SK-N-SH (cell line): ENCODE measurements around the gene ACACA. TPM values are rescaled to one million over a fixed set of nuclear protein-coding genes. Genes with fewer than 3 reads are reported as not detected.
A peak's percentile ranks its signal among the peaks of the same experiment; 100 is the strongest.

Source experiments
- CTCF ChIA-PET: fragments of 300-600, 350-600 bp; formaldehyde crosslinking; extraction: SDS; loops from one replicate; lab custom pipeline; 2021; lab: Yijun Ruan, JAX
- POLR2A ChIA-PET: fragments of 350-600 bp; sonication (Branson Sonifier 250); formaldehyde crosslinking; extraction: SDS; loops from one replicate; lab custom pipeline; 2020; ENCODE audit warnings: antibody characterized with exemption, inconsistent platforms; lab: Yijun Ruan, JAX
- DNase-seq: peaks from one replicate; pipeline ENCODE4 v3.0.0; 2012
- H2AFZ ChIP-seq: fragments of 200-600 bp; sonication (generic); 2 replicates; pipeline ENCODE4 v1.8.1; 2016; ENCODE audit warnings: antibody characterized with exemption, mild to moderate bottlenecking, low read depth
- H3F3A ChIP-seq: fragments of 200-600 bp; sonication (generic); replicated peaks from 2 replicates; pipeline ENCODE3; 2016; ENCODE audit warnings: antibody characterized with exemption, mild to moderate bottlenecking; ENCODE audit not compliant: insufficient read depth
- H3K27ac ChIP-seq, 2 experiments: fragments of 200-500 bp in 1 of 2; fragments of 200-600 bp in 1 of 2; sonication (Bioruptor generic) in 1 of 2; sonication (generic), shearing (Covaris generic) in 1 of 2; 2 replicates each; pipeline versions ENCODE4 v1.5.1 to v1.6.1; 2014 to 2016; ENCODE audit warnings: low read depth in 2 of 2, inconsistent platforms in 1 of 2, low read length in 1 of 2, mild to moderate bottlenecking in 1 of 2, mixed read lengths in 1 of 2
- H3K27me3 ChIP-seq: fragments of 200-600 bp; sonication (generic), shearing (Covaris generic); 2 replicates; pipeline ENCODE4 v1.6.1; 2016; ENCODE audit warnings: mixed run types; ENCODE audit not compliant: insufficient read depth
- H3K36me3 ChIP-seq, 2 experiments: fragments of 200-500 bp in 1 of 2; fragments of 200-600 bp in 1 of 2; sonication (Bioruptor generic) in 1 of 2; sonication (generic) in 1 of 2; replicated peaks in 1 of 2; 2 replicates each; pipeline versions ENCODE3 to v1.5.1; 2014 to 2016; ENCODE audit warnings: low read length in 1 of 2, mild to moderate bottlenecking in 1 of 2; ENCODE audit not compliant: insufficient read depth in 2 of 2, control insufficient read depth in 1 of 2
- H3K4me1 ChIP-seq, 2 experiments: fragments of 200-500 bp in 1 of 2; fragments of 200-600 bp in 1 of 2; sonication (Bioruptor generic) in 1 of 2; sonication (generic), shearing (Covaris generic) in 1 of 2; 2 replicates each; pipeline versions ENCODE4 v1.5.1 to v1.6.1; 2014 to 2016; ENCODE audit warnings: low read depth in 1 of 2, low read length in 1 of 2, mixed run types in 1 of 2; ENCODE audit not compliant: insufficient read depth in 2 of 2, control insufficient read depth in 1 of 2
- H3K4me2 ChIP-seq: fragments of 200-600 bp; sonication (generic), shearing (Covaris generic); 2 replicates; pipeline ENCODE4 v1.6.1; 2017; ENCODE audit warnings: mixed run types
- H3K4me3 ChIP-seq, 2 experiments: fragments of 200-500 bp in 1 of 2; fragments of 200-600 bp in 1 of 2; sonication (Bioruptor generic) in 1 of 2; sonication (generic), shearing (Covaris generic) in 1 of 2; 2 replicates each; pipeline versions ENCODE4 v1.5.1 to v1.8.1; 2014 to 2016; ENCODE audit warnings: low read depth in 2 of 2, inconsistent platforms in 1 of 2, low read length in 1 of 2, mild to moderate bottlenecking in 1 of 2, mixed read lengths in 1 of 2, moderate library complexity in 1 of 2
- H3K79me2 ChIP-seq: fragments of 200-600 bp; sonication (generic); 2 replicates; pipeline ENCODE4 v1.8.1; 2017; ENCODE audit warnings: mild to moderate bottlenecking; ENCODE audit not compliant: insufficient read depth
- H3K9ac ChIP-seq: fragments of 200-600 bp; sonication (generic); 2 replicates; pipeline ENCODE4 v1.6.1; 2017; ENCODE audit warnings: mixed run types
- H3K9me2 ChIP-seq: fragments of 200-600 bp; sonication (generic); 2 replicates; pipeline ENCODE4 v1.6.1; 2017; ENCODE audit warnings: mixed run types
- H3K9me3 ChIP-seq: fragments of 200-600 bp; sonication (generic); 2 replicates; pipeline ENCODE4 v1.6.1; 2017; ENCODE audit warnings: mixed run types, mild to moderate bottlenecking, moderate library complexity
- H4K20me1 ChIP-seq: fragments of 200-600 bp; sonication (generic); 2 replicates; pipeline ENCODE4 v1.6.1; 2017; ENCODE audit warnings: mild to moderate bottlenecking, mixed run types; ENCODE audit not compliant: insufficient read depth
- ELF1 ChIP-seq: IDR thresholded peaks from 2 replicates; pipeline ENCODE4 v1.4.0; 2012
- EP300 ChIP-seq, 2 experiments: IDR thresholded peaks; 2 replicates each; pipeline versions ENCODE4 v1.4.0 to v1.6.1; 2012; ENCODE audit warnings: borderline replicate concordance in 1 of 2, low read depth in 1 of 2, low read length in 1 of 2
- FOXJ3 ChIP-seq: sonication (generic); formaldehyde crosslinking; IDR thresholded peaks from 2 replicates; pipeline ENCODE4 v1.5.1; 2020; ENCODE audit warnings: mild to moderate bottlenecking, missing genetic modification reagents
- FOXM1 ChIP-seq: IDR thresholded peaks from 2 replicates; pipeline ENCODE4 v1.4.0; 2012; ENCODE audit warnings: low read depth, mild to moderate bottlenecking
- GATA2 ChIP-seq: sonication (generic); formaldehyde crosslinking; IDR thresholded peaks from 2 replicates; pipeline ENCODE4 v1.5.0; 2020; ENCODE audit warnings: mild to moderate bottlenecking, missing genetic modification reagents
- MEF2A ChIP-seq: IDR thresholded peaks from 2 replicates; pipeline ENCODE4 v1.4.0; 2012; ENCODE audit warnings: low read depth, borderline replicate concordance
- RAD21 ChIP-seq: IDR thresholded peaks from 2 replicates; pipeline ENCODE4 v1.6.1; 2012; ENCODE audit warnings: mild to moderate bottlenecking, low read length
- RCOR1 ChIP-seq: fragments of 150-350 bp; IDR thresholded peaks from 2 replicates; pipeline ENCODE4 v1.6.1; 2017; ENCODE audit warnings: antibody characterized with exemption, low read length
- TAF1 ChIP-seq: IDR thresholded peaks from 2 replicates; pipeline ENCODE4 v1.6.1; 2012; ENCODE audit warnings: low read depth, mild to moderate bottlenecking, low read length, moderate library complexity, borderline replicate concordance
- ZBTB33 ChIP-seq: IDR thresholded peaks from 2 replicates; pipeline ENCODE4 v1.4.0; 2012; ENCODE audit warnings: low read depth, borderline replicate concordance
- WGBS: methylation state at CpG from one replicate; pipeline ENCODE4 v1.1.6; 2017; ENCODE audit warnings: low lambda C conversion rate; 5-methylcytosine and 5-hydroxymethylcytosine counted together
- polyA plus RNA-seq, 3 experiments: library from polyadenylated mRNA; depleted of rRNA; stranded (reverse); fragments of >200 nt; gene quantifications; 2 replicates each; pipeline ENCODE4 v1.2.3, GENCODE V29; 2012

The ACACA gene
- polyA plus RNA-seq, 1 of the 3 experiments (the other 2 are of a cell fraction) = 27.2 TPM

- Histone ChIP-seq H2AFZ (no peak overlapping the region), H3K9me2 (no peaks in the 10 kb centered on the region), H3K4me1 (peaks cover 0 to 29% of the 10 kb centered on the region in 2 experiments; a peak in 2 of 4 replicates), H3K27ac (peak overlapping the region in 1 of 2 experiments; percentile 92; a peak in 2 of 4 replicates), H4K20me1 (no peaks in the 10 kb centered on the region), H3K27me3 (no peaks in the 10 kb centered on the region), H3K9me3 (no peaks in the 10 kb centered on the region), H3K4me3 (no peak overlapping the region), H3K4me2 (no peak overlapping the region), H3K9ac (no peak overlapping the region), H3K36me3 (peaks cover 12 to 16% of the 10 kb centered on the region in 2 experiments), H3F3A (no peaks in the 10 kb centered on the region), H3K79me2 (no peaks in the 10 kb centered on the region)
- CTCF ChIA-PET = interaction anchor here (0.9 to 3.0 kb wide), 14 partner anchors 9 to 510 kb away, joined by 3 to 13 read pairs (median 3); no protein-coding TSS in a partner anchor
- TF ChIP-seq MEF2A = no peak
- TF ChIP-seq ELF1 = no peak
- TF ChIP-seq RCOR1 = no peak
- no peak for TF ChIP-seq TAF1
- POLR2A ChIA-PET = interaction anchor here (1.3 to 1.5 kb wide), 2 partner anchors 36 to 72 kb away, joined by 3 to 4 read pairs; no protein-coding TSS in a partner anchor
- 88% methylated on average over 1 of the region's 1 CpG for WGBS
- no peak for DNase-seq
These were observed 268.0 kb downstream of the ACACA start for GRCh38 chr17:37138571-37139120.

GRCh38 chr17:37137906-37138514 lies 268.6 kb downstream of the ACACA start:
- Histone ChIP-seq H3K4me1 (peaks cover 0 to 36% of the 10 kb centered on the region in 2 experiments; a peak in 2 of 4 replicates), H2AFZ (no peak overlapping the region), H3K36me3 (peaks cover 12 to 13% of the 10 kb centered on the region in 2 experiments), H3K4me3 (no peak overlapping the region), H3K4me2 (no peak overlapping the region), H3K9me2 (no peaks in the 10 kb centered on the region), H3K27ac (peak overlapping the region in 1 of 2 experiments; percentile 92; a peak in 2 of 4 replicates), H3K79me2 (no peaks in the 10 kb centered on the region), H4K20me1 (no peaks in the 10 kb centered on the region), H3K27me3 (no peaks in the 10 kb centered on the region), H3K9ac (no peak overlapping the region), H3K9me3 (no peaks in the 10 kb centered on the region), H3F3A (no peaks in the 10 kb centered on the region)
- 74% methylated on average over 6 of the region's 6 CpGs for WGBS
- DNase-seq = peak; percentile 50
- ChIA-PET CTCF (interaction anchor here (0.9 to 3.0 kb wide), 14 partner anchors 9 to 535 kb away, joined by 3 to 13 read pairs (median 3); no protein-coding TSS in a partner anchor), POLR2A (interaction anchor here (0.6 to 1.5 kb wide), 3 partner anchors 35 to 426 kb away, joined by 3 to 4 read pairs (median 3); no protein-coding TSS in a partner anchor)
- peak; percentile 94 for TF ChIP-seq GATA2 (CRISPR knock-in tag)
- peak; percentile 84 for TF ChIP-seq FOXJ3
- TF ChIP-seq ZBTB33 = no peak
- TF ChIP-seq FOXM1 = no peak
- peak; percentile 75; the same call in 1 of the 2 replicates for TF ChIP-seq RCOR1
- TF ChIP-seq EP300 (IDR thresholded peaks at IDR 0.05; ENCODE audit: borderline replicate concordance in 1 of 2, low read depth in 1 of 2, low read length in 1 of 2) = peak in 1 of 2 experiments; percentile 80; a peak in 1 of 4 replicates
- 0 out of 2 replicates have a peak, but pooled peaks have one; percentile 5 for TF ChIP-seq RAD21
